GM21526 (cell line): ENCODE data around the gene TNIK.
A peak's percentile ranks its signal among the peaks of the same experiment; 100 is the strongest.

ENCODE experiments used
- ATAC-seq: cut with Tn5 transposase; IDR thresholded peaks from one replicate; pipeline ENCODE4 v1.9.1; 2021; ENCODE audit warnings: moderate library complexity; ENCODE audit not compliant: unreplicated experiment, low FRiP score

Gene TNIK

GRCh38 chr3:171470714-171471227 lies 10.6 kb upstream of the TNIK start:
- ATAC-seq = no peak

DNA sequence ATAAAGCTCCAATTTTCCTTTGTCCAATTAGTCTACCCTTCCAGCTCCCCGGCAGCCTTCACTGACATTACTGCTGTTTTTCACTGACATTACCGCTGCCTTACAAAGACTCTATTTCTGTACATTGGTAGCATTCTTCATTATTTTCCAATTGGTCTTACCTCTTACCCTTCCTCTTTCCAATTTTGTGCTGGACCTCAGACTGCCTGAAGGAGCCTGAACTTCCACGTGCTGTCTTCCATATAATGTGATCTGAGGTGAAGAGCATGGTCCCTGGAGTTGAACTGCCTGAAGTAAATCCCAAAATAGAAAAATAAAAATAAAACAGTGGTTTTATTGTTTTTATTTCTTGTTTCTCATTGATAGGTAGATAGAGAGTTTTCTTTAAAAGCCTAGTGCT lies 9.2 kb upstream of the TNIK start:
- ATAC-seq = no peak

DNA sequence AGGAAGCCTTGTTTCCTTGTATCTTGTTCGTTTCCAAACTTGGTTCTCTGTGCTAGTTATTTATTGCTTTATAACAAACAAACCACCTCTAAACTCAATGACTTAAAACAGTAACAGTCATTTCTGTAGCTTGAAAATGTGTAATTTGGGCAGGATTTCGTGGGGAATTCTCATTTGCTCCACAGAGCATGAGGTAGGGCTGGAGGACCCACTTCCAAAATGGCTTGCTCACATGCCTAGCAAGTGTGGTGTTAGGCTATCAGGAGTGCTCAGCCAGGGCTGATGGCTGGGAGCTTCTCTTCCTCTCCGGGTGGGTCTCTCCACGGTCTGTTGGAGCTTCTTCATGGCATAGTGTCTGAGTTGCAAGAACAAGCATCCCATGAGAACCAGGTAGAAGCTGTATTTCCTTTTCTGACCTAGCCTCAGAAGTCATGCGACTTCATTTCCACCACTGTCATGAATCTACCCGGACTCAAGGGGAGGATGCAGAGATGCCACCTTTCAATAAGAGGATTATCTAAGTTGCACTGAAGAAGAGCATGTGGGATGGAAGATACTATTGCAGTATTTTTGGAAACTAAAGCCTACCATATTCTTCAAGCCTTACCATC lies 8.2 kb upstream of the TNIK start:
- no peak for ATAC-seq

- no peak for ATAC-seq
Measured at GRCh38 chr3:171465763-171466162, 5.6 kb upstream of the TNIK start.

- no peak for ATAC-seq
Measured at GRCh38 chr3:171464462-171464861, 4.3 kb upstream of the TNIK start.

- no peak for ATAC-seq
Measured at GRCh38 chr3:171462224-171462623, 2.0 kb upstream of the TNIK start.

GRCh38 chr3:171461525-171461917 lies 1.3 kb upstream of the TNIK start:
- ATAC-seq = no peak

DNA sequence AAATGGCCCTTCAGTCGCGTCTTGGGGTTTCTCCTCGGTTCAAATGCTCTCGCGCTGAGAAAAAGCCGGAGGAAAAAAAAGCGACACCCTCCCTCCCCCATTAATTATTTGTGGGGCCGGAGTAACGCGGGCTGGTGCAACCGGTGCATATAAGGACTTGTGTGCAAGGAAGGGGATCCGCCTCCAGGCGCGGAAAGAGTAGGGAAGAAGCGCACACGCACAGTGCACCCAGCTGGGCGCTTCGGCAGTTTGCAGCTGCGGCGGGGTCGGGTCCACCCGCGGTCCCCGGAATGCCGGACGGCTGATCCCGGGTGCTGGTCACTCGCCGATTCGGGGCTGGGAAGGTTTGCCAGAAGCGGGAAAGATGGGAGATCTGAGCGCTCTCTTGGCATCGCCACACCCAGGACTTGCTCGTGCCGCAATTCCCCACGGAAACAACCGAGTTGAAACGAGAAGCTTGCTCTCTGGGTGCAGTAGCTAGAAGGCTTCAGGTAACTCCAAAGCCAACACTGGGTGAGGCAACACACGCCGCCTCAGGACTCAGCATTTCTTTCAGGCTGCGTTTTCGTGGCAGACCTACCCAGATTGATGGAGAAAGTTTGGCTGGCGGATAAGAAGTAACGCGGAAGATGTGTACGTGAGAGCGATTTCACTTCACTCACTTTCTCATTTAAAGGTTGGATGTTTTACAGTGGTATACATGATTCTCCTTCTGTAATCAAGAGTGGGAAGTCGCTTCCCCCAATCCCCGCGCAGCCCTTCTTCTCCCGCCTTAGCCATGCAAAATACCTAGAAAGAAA lies 720 bp upstream of the TNIK start:
- peak; percentile 34 for ATAC-seq

- no peak for ATAC-seq
Measured at GRCh38 chr3:171459137-171459941, 866 bp downstream of the TNIK start.

- no peak for ATAC-seq
Measured at GRCh38 chr3:171458864-171459136, 1.4 kb downstream of the TNIK start.

- ATAC-seq = no peak
Measured at GRCh38 chr3:171458071-171458863, 1.9 kb downstream of the TNIK start.

DNA sequence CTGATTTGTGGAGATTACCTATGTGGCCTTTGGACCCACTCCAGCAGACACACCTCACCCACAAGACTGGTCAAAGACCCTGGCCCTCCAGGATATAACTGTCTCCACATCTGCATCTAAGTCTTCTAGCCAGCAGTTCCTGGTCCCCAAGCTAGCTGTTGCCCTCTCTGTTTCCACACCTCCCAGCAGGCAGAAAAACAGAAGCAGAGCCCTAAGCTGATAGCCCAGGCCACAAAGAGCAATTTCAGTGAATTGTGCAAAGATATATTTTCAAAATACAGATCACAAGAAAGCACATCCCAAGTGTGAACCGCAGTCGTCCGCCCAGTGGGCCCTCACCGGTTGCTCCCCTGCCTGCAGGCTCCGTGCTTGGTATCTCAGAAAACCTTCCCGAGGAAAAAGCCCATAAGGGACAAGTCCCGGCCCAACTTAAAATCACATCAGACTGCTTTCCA lies 2.6 kb downstream of the TNIK start:
- ATAC-seq = no peak

DNA sequence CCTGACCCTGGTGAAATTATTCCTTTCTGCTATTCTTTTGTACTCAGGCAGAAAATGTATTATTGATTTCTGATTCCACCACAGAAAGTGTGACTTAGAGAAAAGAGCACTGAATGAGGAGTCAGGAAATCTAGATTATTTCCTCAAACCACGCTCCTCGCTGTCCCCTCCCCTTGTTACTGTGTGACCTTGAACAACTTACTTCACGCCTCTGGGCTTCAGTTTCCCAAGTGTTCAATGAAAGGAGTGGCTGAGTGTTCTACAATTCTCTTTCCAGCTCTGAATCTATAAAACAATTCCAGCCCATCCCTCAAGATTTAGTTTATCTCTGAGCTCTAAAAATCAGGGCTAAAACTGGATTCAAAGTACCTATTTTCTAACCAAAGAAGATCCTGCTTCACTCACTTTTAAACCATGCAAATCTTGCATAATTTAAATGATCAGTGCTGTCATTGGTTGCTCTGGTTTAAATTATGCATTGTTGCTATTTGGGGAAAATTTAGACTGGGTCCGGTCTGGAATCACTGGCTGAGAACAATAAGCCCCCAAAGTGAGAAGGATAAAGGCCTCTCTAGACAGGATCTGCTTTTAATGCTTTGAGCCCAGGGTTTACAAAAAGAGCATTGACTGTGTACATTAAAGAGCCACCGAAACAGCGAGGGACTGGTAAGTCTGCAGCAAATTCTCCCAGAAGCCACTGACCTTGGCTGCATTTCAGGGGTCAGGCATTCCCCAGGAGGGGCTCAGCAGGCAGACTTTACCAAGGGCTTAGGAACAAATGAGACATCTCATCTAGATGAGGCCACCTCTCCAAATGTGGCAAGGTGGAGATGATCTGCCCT lies 3.2 kb downstream of the TNIK start:
- ATAC-seq = no peak

DNA sequence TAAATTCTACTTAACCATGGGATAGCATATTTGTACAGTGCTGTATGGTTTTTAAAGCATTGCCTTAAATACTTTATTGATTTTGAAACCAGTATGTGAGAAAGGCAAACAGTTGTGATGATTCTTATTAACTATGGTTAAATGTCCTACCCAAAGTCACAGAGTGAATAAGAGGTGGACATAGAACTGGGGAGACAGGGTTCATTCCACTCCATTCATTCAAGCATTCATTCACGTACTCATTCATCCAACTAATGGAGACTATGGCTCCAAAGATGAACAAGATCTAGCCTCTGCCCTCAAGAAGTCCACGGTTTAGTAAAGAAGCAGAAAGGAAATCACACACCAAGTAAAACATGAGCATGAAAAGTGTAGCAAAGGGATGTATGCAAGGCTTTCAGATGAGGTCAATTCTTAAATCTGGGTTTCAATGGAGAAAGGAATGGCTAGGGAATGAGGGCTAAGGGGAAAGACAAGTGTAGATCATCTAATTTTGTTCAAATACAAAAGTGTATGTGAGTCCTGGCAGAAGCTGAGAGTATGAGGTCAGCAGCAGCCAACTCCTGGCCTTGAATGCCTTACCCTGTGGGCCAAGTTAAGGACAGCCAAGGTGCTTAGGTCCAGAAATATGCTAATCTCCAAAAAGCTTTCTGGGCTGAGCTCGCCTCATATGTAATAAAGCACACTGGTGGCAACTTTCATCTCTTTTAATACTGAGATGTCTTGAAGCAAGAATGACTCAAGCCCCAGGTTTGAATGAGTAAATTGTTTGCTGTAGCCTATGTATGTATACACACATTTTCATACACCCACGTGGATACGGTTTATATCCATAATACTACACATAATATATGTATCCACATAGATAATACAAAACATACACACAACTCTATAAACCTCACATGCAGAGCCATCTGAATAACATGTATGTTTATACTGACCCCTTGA lies 4.3 kb downstream of the TNIK start:
- ATAC-seq = no peak

DNA sequence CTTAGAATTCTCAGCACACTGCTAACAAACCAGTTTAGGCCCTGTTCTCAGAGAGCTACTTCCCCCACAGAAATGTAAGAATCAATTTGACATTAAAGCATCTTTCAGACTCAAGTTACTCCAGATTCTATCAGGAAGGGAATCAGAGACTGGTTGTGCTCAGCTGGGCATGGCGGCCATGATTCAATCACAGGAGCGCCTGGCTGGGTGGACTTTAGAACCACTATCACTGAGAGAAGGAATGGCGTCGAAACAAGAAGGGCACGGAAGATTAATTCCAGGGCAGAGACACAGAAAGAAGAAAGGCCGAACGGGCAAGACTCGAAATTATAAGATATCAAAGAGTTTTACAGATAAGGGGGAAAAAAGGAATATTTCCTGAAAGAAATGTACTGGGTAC lies 6.2 kb downstream of the TNIK start:
- ATAC-seq = no peak

DNA sequence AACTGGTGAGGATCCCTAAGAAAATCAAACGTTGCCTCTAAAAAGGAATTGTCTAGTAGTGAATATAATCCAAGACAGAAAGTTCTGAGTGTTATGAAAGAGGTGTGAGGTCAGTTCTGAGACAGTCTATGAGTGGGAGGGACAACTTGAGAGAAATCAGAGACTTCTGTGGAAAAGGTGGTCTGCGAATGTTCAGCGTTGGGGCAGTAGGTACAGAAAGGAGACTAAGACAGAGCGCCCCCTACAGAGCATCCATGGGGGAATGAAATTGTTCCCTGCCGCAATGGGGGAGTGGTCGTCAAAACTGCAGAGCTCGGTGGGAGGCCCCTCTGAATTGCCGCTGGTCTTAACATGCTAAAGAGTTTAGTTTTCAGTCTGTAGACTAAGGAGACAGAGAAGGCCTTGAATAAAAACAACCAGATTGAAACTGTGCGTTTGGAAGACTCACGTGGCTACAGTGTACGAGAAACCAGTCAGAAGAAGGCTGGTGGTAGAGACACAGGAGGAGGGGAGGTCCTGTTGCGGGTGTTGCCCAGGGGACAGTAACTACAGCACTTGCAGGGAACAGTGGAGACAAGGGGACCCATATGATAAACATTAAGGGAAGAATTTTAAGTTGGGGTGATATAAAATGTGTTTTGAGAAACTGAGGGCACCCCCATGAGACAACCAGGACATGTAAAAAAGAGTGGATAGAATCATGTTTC lies 6.9 kb downstream of the TNIK start:
- ATAC-seq = no peak

- ATAC-seq = no peak
Measured at GRCh38 chr3:171452328-171452727, 7.9 kb downstream of the TNIK start.

DNA sequence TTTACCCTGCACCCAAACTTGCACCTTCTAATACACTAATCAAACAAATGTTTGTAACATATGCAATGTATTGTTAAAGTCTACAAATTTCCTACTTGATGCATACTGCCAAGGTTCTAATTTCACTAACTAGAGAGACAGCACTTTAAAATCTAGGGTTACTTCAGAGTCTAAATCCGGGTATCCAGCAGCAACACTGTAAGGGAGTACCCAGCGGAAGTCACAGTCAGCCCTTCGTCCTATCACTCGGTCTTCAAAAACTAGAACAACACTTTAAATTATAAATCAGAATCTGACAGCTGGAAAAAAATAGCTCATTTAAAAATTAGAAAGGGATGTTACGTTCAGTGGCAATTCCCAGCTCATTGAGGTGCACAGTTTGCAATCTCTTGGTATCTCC lies 8.3 kb downstream of the TNIK start:
- ATAC-seq = no peak
